ENCODE data around the gene HOXD13.
A peak's percentile ranks its signal among the peaks of the same experiment; 100 is the strongest.

Gene HOXD13

DNA sequence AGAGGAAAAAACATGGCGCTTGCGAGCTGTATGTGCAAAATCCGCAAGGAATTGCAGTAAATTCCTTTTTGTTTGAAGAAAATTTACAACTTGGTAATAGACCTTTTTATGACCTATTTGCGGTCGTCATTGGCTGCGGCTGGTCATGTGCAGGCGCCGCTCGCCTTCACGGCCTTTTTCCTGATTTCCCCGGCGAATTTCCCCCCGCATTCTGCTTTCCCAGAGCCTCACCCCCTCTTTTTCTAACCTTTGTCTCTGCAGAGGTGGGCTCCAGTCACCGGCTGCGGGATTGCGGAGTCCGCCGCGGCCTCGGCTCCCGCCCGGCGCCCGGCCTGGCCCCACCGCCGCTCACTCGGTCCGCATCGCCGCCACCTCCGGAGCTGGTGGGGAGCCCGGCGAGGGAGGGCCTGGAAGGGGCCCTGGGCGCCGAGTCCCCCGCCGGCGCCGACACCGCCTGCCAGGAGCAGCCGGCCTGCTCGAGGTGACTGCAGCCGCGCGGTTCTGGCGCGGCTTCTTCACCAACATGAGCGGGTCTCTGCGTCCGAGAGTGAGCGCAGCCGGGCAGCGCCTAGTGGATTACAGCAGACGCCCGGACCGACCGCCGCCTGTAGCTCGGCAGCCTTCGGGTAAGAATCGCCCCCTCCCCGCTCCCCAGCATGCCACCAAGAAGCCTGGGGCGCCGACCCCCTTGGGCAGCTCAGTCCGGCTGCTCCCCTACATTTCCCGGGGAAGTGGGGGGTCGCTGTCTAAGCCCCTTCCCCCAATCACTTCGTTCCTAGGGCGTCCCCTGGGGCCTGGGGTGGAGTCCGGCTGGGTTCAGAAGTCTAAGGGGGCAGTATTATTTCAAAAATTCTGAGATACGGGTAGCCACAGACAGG is 44.1 kb downstream of the HOXD13 start:
- no peak for DNase-seq

DNA sequence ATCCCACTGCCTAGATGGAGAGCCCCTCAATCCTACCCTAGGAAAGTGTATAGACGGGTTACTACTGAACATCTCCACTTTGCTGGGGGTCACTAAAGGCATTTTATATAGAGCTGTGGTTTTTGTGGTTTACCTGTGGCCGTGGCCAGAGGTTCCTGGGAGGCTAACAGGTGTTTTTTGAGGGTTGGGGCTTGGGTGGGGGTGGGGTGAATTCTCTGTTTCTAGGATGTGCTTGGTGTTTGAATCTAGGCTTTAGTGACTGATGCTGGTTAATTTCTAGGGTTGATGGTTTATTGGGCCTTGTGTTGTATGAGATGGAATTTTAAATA is 44.7 kb downstream of the HOXD13 start:
- DNase-seq: no peak

DNA sequence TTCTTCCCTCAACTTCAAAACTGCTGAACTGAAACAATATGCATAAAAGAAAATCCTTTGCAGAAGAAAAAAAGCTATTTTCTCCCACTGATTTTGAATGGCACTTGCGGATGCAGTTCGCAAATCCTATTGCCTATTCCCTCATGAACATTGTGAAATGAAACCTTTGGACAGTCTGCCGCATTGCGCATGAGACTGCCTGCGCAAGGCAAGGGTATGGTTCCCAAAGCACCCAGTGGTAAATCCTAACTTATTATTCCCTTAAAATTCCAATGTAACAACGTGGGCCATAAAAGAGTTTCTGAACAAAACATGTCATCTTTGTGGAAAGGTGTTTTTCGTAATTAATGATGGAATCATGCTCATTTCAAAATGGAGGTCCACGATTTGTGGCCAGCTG is 45.4 kb downstream of the HOXD13 start:
- no peak for DNase-seq

DNA sequence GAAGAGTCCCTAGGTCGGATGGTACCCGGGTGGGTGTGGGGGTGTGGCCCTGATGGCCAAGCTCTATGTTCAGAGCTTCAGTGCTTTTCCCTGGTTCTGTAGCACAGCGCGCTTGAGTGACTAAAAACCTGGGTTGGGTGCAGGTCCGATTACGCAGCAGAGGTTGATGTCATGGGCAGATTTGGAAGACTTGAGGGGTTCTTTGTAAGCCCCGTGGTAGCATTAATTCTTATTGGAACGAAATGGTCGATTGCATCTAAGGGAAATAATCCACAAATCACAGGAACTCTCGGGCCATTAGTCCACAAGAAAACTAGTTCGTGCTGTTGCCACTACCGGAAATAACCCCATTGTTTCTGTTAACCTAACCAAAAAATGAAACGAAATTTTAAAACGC is 46.0 kb downstream of the HOXD13 start:
- DNase-seq: no peak

DNA sequence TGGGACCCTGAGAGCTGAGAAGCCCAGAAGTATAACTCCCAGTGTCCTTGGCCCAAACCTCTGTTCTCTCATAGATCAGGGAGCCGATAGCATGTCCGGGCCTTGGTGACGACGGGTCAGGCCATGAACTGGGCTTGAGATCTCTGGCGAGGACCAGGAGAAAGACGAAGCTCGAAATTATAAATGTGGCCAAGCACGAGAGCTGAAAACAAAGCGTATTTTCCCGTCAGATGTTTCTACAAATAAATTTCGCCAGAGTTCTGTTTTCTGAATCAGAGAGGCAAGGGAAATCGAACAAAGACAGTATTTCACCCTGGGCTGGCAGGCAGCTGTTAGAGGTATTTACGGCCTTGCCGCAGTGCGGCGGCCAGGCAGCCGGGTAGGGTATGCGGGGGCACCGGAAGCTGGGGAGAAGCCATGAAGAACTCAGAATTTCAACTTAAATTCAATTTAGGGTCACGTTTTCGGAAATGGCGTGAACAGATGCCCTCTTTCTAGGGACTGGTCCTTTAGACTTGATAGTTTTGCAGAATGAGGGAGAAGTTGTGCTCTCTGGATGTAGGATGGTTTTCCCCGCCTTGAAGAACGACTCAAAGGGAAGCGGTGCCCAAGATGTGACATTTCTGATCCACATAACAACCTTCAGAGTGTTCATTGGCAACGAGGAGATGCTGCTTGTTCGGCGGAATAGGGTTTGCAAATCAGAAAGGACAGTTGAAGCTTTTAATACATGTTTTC is 46.6 kb downstream of the HOXD13 start:
- DNase-seq: no peak

DNA sequence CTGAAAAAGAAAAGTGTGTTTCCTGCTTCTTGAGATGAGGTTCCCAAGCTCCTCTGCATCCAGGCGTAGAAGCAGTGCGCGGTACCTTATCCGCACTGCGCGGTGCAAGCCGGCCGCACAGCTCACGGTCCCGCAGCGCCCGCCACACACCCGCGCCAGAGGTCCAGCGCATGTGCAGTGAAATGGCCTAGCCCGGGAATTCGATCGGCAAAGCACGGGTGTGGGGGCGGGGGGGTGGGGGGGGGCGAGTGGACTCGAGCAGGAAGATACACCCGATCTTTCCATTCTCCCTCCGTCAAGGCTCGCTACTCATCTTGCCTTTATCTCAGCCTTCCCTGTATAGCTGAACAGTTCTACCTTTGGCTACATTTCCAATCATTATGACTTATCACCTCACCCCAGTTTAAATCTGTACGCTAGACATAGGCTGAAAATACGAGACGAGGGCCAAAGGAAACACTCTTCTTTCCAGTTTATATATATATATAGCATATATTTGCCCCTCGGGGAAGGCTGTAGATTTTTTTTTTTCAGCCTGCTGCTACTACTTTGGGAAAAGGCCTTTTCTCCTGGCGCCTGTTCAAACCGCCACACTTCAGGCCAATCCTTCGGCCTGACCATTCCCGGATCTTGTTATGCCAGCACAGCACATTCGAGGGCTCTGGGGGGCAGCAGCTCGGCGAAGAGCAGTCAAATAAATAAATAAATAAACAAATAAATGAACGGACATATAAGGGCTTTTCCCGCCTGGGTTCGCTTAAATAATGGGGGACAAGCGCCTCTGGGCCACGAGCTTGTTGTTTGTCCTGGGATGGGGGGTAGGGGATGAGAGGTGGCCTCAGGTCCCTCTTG is 47.4 kb downstream of the HOXD13 start:
- no peak for DNase-seq

DNA sequence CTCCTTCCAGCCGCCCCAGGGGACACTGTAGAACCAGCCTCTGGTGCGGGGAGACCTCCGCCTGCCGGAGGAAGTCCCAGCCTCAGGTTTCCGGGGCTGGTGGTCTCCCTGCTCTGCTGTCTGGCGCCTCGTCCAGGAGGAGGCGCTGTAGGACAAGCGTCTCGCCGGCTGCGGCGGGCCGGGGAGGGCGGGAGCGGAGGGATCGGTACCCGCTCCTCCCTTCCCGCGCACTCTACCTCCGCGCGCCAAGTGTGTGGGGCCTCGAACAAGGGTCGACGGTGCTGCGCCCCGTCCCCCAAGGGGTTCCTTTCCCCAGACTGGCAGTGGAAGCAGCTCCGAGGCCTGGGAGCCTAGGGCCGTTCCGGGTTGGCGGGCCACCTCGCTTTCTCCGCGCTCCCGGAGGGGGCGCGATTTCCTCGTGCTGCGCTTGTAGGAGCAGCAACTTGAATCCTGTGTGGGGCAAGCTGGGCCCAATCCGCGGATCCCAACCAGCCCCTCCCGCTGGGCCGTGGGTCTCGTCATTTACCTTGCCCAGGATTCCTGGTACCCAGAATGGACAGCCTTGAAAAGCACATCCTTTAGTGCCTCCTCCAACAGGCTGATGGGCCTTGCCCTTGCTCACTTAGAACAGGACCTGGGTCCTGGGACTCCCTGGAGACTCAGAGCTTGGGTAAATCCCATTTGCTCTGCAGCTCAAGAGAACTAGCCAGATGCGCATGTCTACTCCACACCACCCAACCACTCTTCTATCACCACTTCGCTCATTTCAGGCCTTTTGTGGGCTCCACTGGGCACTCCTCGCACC is 48.2 kb downstream of the HOXD13 start:
- DNase-seq: peak; percentile 51

DNA sequence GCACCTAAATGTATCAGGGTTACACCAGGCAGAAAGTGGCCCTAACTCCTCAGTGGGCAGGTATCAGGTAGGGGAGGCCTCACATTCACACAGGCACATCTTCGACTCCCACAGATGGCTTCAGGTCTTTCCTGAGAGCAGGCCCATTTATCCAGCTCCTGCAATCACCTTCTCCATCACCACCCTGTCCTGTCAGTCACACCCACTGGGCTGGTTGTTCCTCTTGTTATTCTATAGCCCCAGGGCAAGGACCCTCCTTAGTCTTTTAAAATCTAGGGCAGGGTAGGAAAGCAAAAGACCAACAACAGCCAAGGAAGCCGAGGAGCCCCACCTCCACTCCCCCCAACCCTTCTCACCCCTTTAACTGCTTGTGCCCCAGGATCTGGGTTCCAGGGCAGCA is 49.8 kb downstream of the HOXD13 start:
- no peak for DNase-seq

Data from activated naive CD4-positive, alpha-beta T cell treated with Interleukin-2 at 50 U/mL for 16 hours (primary cell).